Breast epithelium (tissue), 4 donors: ENCODE results near the gene CCRL2. TPM values are rescaled to one million over a fixed set of nuclear protein-coding genes. Genes with fewer than 3 reads are reported as not detected.

Experiments used
- DNase-seq, 2 donors: peaks; one replicate each; pipeline ENCODE4 v3.0.0-alpha.2; 2019; ENCODE audit warnings: low spot score in 2 of 2
- H3K27ac ChIP-seq, 2 donors: fragments of 200-600 bp; sonication (generic) in 1 of 2; one replicate each; pipeline ENCODE4 v1.5.1; 2016 to 2019; ENCODE audit warnings: mild to moderate bottlenecking in 1 of 2
- H3K27me3 ChIP-seq, 2 donors: fragments of 200-600 bp; sonication (generic) in 1 of 2; one replicate each; pipeline versions ENCODE4 v1.5.1 to v1.6.0; 2017 to 2019; ENCODE audit warnings: control low read depth in 1 of 2, mild to moderate bottlenecking in 1 of 2
- H3K36me3 ChIP-seq: fragments of 200-600 bp; one replicate; pipeline ENCODE4 v1.5.1; 2019
- H3K4me1 ChIP-seq, 2 donors: fragments of 200-600 bp; sonication (generic); one replicate each; pipeline ENCODE4 v1.5.1; 2016 to 2019; ENCODE audit warnings: control low read depth in 1 of 2
- H3K4me3 ChIP-seq, 3 donors: fragments of 200-600 bp; sonication (generic); 1 replicate in 2 of 3; 2 replicates in 1 of 3; pipeline ENCODE4 v1.5.1; 2016 to 2019; ENCODE audit warnings: mild to moderate bottlenecking in 3 of 3, moderate library complexity in 2 of 3
- H3K9me3 ChIP-seq, 2 donors: fragments of 200-600 bp; sonication (generic) in 1 of 2; one replicate each; pipeline ENCODE4 v1.5.1; 2016 to 2019; ENCODE audit warnings: control low read depth in 1 of 2
- POLR2A ChIP-seq: fragments of 450-650 bp; IDR thresholded peaks from one replicate; pipeline ENCODE4 v1.6.1; 2016; ENCODE audit warnings: antibody characterized with exemption, mild to moderate bottlenecking, moderate library complexity
- POLR2AphosphoS5 ChIP-seq, 3 donors: sonication (generic); formaldehyde crosslinking; IDR thresholded peaks; one replicate each; pipeline ENCODE4 v1.6.1; 2017; ENCODE audit warnings: antibody characterized with exemption in 3 of 3
- intact Hi-C: fragments of 100-400 bp; cut with DNase I; formaldehyde crosslinking; loops from one replicate; pipeline ENCODE4 v1.15.1; 2023; ENCODE audit warnings: low total_unique reads
- total RNA-seq, 3 donors: library from RNA; depleted of rRNA; stranded (reverse); fragments of >200 nt; gene quantifications; one replicate each; pipeline ENCODE4 v1.1.0, GENCODE V29; 2016
- TF ChIP-seq, protein P1 (sequence below), 3 donors: fragments of 450-650 bp; IDR thresholded peaks; one replicate each; pipeline ENCODE4 v1.5.1; 2016 to 2017; ENCODE audit warnings: antibody characterized with exemption in 3 of 3, mild to moderate bottlenecking in 3 of 3, moderate library complexity in 3 of 3

Gene CCRL2
- total RNA-seq, 3 donors from 2014 or later: 3.8 to 9.2 (median 4.1) TPM

DNA sequence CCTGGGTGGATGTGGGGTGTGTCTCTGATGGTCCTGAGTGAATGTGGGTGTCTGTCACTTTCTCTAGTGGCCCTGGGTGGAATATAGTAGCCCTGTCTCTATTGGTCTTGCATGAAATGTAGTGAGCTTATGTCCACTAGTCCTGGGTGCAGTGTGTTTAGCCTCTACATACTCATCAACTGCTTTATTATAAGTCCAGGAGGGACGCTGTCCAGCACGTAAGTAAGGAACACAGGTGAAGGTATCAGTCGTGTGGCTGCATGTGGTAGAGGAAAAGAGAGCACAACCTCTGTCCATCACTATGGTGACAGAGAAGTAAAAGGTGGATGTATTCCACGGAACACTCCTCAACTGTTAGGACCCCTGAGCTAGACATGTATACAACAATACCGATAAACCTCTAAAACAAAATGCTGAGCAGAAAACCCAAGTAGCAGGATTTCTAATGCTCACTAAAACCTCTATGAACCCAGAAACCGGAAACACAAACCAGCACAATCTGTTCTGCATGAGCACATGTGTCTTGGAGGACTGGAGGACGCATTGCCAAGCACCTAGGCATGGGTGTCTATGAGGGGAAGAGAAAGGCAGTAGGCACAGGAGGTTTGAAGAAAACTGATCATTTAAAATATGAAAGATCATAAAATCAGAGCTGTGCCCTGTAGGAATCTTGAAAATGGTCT, 46.6 kb downstream of the CCRL2 start:
- intact Hi-C loops: no loop called here
- DNase-seq: no peak
- no peak for TF ChIP-seq POLR2AphosphoS5 (IDR thresholded peaks at IDR 0.05)
- TF ChIP-seq POLR2A: no peak
- TF ChIP-seq, protein P1, sequence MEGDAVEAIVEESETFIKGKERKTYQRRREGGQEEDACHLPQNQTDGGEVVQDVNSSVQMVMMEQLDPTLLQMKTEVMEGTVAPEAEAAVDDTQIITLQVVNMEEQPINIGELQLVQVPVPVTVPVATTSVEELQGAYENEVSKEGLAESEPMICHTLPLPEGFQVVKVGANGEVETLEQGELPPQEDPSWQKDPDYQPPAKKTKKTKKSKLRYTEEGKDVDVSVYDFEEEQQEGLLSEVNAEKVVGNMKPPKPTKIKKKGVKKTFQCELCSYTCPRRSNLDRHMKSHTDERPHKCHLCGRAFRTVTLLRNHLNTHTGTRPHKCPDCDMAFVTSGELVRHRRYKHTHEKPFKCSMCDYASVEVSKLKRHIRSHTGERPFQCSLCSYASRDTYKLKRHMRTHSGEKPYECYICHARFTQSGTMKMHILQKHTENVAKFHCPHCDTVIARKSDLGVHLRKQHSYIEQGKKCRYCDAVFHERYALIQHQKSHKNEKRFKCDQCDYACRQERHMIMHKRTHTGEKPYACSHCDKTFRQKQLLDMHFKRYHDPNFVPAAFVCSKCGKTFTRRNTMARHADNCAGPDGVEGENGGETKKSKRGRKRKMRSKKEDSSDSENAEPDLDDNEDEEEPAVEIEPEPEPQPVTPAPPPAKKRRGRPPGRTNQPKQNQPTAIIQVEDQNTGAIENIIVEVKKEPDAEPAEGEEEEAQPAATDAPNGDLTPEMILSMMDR (IDR thresholded peaks at IDR 0.05): no peak

DNA sequence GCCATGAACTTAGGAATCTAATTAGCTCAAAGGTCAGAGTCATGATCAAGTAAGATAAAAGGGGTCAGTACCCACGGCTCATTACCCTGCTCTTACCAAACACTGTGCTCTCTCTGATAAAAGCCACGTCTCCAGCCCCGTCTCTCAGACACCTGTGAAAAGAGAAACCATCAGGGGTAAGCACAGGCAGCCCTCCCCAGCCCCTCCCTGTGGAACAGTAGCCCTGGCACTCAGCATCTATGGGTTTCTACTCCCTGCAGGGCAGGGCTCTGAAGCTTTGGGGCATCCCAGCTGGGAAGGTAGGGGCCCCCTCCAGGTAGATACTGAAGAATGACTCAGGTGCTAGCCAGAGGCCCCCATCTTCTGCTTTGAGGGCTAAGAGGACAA, 47.1 kb downstream of the CCRL2 start:
- Histone ChIP-seq H3K27ac (no peak overlapping the region), H3K9me3 (no peaks in the 10 kb centered on the region), H3K36me3 (no peaks in the 10 kb centered on the region), H3K4me1 (no peaks in the 10 kb centered on the region), H3K4me3 (no peak overlapping the region), H3K27me3 (no peaks in the 10 kb centered on the region)
- TF ChIP-seq POLR2AphosphoS5 (IDR thresholded peaks at IDR 0.05) (no peak), POLR2A (no peak)
- TF ChIP-seq, protein P1 (IDR thresholded peaks at IDR 0.05): no peak
- no peak for DNase-seq
- intact Hi-C loops: no loop called here

More for the DNA sequence above, 46.6 kb downstream of the CCRL2 start:
- no peak overlapping the region for H3K27ac ChIP-seq
- H3K4me1 ChIP-seq: no peaks in the 10 kb centered on the region
- no peaks in the 10 kb centered on the region for H3K36me3 ChIP-seq
- no peaks in the 10 kb centered on the region for H3K9me3 ChIP-seq
- no peak overlapping the region for H3K4me3 ChIP-seq
- no peaks in the 10 kb centered on the region for H3K27me3 ChIP-seq

DNA sequence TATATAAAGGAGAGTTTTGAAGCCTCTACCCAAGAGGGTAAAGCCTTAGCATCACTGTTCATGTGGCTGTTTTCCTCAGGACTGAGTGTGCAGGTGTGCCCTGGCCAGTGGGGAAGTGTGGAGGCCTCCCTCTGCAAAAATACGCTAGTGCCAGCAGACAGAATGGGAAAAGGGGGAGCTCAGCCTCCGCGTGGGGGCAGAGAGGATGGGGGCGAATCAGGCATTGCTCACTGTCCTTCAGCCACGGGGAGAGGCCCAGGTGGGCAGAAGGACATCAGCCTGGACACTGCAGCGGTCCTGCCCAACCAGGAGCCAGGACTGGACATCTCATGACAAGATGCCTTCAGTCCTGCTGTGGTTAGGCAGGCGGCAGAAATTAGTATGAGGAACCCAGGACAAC, 47.5 kb downstream of the CCRL2 start:
- TF ChIP-seq POLR2AphosphoS5 (IDR thresholded peaks at IDR 0.05) (no peak), POLR2A (no peak)
- TF ChIP-seq, protein P1 (IDR thresholded peaks at IDR 0.05): no peak
- no peak for DNase-seq
- Histone ChIP-seq H3K27me3 (no peaks in the 10 kb centered on the region), H3K4me3 (no peak overlapping the region), H3K9me3 (no peaks in the 10 kb centered on the region), H3K4me1 (no peaks in the 10 kb centered on the region), H3K27ac (no peak overlapping the region), H3K36me3 (no peaks in the 10 kb centered on the region)
- intact Hi-C loops: no loop called here

DNA sequence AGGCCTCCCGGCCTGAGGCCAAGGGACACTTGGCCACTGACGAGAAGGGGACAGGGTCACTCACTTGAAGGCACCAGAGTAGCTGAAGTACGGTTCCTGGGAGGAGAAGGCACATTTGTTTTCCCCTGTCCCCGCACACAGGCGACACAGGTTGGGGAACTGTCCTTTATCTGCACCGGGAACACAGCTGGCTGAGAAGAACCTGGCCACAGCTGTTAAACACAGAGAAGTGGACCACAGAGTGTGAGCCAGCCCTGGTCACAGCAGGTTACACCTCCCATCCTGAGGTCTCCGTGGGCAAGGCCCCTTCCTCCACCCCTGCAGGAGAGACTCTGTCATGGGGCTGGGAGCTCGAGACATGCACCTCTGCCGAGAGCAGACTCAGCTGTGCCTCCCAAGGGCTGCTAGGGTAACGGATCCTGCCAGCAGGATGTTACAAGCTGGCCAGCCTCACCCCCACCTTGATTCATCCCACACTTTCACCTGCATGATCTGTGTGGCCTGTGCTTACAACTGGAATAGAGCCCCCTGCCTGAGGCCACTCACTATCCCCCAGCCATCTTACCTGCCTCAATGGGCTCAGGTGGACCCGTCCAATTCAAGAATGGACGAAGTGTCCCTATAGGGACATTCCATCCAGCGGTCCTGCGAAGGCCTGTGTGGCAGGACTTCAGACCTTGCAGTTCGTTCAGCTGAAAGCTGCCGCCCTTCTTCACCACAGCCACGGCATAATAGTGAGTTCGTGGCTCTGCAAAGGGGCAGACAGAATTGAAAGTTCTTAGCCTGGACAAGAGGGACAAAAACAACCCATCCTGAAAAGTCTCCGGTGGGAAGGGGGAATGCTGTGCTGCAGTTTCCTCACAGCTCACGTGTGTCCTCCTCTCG, 48.4 kb downstream of the CCRL2 start:
- TF ChIP-seq, protein P1 (IDR thresholded peaks at IDR 0.05): no peak
- no peak for TF ChIP-seq POLR2AphosphoS5 (IDR thresholded peaks at IDR 0.05)
- Histone ChIP-seq H3K4me3 (no peak overlapping the region), H3K27ac (no peak overlapping the region), H3K4me1 (no peaks in the 10 kb centered on the region), H3K9me3 (no peaks in the 10 kb centered on the region), H3K36me3 (no peaks in the 10 kb centered on the region), H3K27me3 (no peaks in the 10 kb centered on the region)
- no peak for DNase-seq
- intact Hi-C loops: no loop called here

DNA sequence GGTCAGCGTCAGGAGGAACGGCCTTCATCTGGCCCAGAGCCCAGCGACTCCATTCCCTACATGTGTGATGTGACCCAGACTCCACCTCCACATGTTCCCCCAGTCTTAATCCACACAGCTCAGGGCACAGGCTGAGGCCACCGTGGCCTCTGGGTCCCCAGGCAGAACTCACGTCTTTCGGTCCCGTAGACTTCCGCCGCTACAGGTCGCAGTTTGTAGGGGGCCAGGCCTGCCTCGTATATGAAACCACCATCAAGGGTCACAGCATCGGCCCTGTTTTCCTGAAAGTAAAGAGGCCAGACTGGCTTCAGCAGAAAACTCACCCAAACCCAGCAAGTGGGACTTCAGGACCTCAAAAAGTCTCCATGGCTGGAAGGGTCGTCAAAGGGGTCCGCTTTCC, 49.1 kb downstream of the CCRL2 start:
- no peak for DNase-seq
- Histone ChIP-seq H3K27ac (no peak overlapping the region), H3K4me3 (no peak overlapping the region), H3K36me3 (no peaks in the 10 kb centered on the region), H3K4me1 (no peaks in the 10 kb centered on the region), H3K27me3 (no peaks in the 10 kb centered on the region), H3K9me3 (no peaks in the 10 kb centered on the region)
- intact Hi-C loops: no loop called here
- TF ChIP-seq, protein P1 (IDR thresholded peaks at IDR 0.05): no peak
- TF ChIP-seq POLR2AphosphoS5 (IDR thresholded peaks at IDR 0.05) (no peak), POLR2A (no peak)
